AG09309 (cell line): Measurements from ENCODE around the gene SORBS2.
A peak's percentile ranks its signal among the peaks of the same experiment; 100 is the strongest.

Experiments used
- DNase-seq: peaks from one replicate; pipeline ENCODE4 v3.0.0-alpha.2; 2010; ENCODE audit warnings: low read depth
- H3K4me3 ChIP-seq: 2 replicates; pipeline ENCODE4 v1.5.1; 2011; ENCODE audit warnings: mild to moderate bottlenecking, low read depth, low read length, moderate library complexity; ENCODE audit not compliant: control insufficient read depth
- TF ChIP-seq, protein P1 (sequence below): IDR thresholded peaks from 2 replicates; pipeline ENCODE4 v1.5.1; 2011; ENCODE audit warnings: mild to moderate bottlenecking, low read depth, low read length, inconsistent platforms; ENCODE audit not compliant: insufficient read depth, control insufficient read depth; ENCODE audit errors: missing control alignments

Gene SORBS2

DNA sequence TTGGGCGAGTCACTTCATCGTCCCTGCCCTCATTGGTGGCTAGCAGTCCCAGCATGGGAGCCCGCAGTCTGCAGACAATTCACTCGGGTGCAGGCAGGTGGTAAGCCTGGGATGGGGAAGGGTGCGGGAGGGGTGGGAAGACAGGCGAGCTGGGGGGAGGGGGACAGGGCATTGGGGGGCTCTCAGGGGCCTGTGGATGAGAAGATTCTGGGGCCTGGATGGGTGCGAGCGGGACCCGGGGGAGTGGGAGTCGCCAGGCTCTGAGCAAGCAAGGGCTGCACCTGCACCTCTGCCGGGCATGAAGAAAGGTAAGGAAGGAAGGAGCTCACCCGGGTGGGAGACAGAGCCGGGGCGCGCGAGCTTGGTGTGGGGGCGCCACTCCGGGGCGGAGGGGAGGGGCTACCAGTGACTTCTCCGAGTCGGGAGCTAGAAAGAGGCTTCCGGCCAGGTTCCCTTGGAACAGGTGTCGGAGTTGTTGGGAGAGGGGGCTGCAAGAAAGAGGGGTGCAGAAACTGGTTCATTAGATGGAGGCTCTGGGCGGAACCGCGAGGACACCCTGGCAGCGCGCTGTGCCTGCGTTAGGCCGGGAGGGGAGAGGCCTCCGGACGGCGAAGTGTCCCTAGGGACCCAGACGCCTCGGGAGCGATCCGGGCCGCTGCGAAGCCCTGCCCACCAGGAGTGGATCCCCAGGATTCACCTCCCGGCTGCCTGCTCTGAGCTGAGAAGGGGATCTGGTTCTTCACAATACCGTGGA lies 173.3 kb downstream of the SORBS2 start:
- TF ChIP-seq, protein P1, sequence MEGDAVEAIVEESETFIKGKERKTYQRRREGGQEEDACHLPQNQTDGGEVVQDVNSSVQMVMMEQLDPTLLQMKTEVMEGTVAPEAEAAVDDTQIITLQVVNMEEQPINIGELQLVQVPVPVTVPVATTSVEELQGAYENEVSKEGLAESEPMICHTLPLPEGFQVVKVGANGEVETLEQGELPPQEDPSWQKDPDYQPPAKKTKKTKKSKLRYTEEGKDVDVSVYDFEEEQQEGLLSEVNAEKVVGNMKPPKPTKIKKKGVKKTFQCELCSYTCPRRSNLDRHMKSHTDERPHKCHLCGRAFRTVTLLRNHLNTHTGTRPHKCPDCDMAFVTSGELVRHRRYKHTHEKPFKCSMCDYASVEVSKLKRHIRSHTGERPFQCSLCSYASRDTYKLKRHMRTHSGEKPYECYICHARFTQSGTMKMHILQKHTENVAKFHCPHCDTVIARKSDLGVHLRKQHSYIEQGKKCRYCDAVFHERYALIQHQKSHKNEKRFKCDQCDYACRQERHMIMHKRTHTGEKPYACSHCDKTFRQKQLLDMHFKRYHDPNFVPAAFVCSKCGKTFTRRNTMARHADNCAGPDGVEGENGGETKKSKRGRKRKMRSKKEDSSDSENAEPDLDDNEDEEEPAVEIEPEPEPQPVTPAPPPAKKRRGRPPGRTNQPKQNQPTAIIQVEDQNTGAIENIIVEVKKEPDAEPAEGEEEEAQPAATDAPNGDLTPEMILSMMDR = no peak
- DNase-seq = no peak
- no peak overlapping the region for H3K4me3 ChIP-seq

DNA sequence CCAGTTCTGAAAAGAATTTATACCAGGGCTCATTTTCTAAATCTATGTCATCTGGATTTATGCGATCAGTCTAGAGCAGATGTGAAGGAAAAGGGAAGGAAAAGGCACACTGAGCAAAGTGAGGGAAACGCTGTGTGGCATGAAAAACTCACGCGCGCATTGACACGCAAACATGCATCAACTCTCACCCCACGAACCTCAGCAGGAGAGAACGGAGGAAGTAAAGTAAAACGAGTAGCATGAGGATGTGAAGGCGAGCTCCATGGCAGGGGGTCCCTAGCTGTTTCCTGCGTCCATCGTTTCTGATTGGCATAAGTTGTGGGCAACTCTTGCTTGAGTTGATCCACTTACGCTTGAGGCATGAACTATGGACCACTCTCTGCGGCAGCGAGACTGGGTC lies 173.9 kb downstream of the SORBS2 start:
- TF ChIP-seq, protein P1 = no peak
- no peak overlapping the region for H3K4me3 ChIP-seq
- DNase-seq = no peak

DNA sequence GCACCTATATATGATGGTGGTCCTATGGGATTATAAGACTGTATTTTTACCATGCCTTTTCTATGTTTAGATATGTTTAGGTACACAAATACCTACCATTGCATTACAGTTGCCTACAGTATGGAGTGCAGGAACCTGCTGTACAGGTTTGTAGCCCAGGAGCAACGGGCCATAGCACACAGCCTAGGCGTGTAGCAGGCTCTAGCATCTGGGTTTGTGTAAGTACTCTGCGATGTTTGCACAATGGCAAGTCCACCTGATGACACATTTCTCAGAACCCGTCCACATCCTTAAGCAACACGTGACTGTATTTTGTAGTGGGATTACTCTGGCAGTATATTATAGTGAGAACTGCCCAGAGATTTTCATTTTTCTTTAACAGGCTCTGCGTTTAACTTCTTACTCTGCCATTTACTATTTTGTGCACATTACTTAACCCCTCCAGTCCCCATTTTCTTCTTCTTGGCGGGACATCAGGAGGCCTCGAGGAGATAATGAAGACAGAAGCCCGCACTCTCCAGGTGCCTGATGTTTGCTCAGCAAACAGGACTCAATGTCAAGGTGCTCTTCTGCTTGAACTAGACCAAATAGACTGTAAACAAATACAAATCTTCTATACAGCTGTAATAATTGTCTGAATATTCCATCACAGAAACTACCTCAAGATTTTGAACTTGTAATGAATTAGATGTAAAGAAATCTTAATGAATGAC lies 174.7 kb downstream of the SORBS2 start:
- no peak for DNase-seq
- no peak overlapping the region for H3K4me3 ChIP-seq
- TF ChIP-seq, protein P1 = no peak

DNA sequence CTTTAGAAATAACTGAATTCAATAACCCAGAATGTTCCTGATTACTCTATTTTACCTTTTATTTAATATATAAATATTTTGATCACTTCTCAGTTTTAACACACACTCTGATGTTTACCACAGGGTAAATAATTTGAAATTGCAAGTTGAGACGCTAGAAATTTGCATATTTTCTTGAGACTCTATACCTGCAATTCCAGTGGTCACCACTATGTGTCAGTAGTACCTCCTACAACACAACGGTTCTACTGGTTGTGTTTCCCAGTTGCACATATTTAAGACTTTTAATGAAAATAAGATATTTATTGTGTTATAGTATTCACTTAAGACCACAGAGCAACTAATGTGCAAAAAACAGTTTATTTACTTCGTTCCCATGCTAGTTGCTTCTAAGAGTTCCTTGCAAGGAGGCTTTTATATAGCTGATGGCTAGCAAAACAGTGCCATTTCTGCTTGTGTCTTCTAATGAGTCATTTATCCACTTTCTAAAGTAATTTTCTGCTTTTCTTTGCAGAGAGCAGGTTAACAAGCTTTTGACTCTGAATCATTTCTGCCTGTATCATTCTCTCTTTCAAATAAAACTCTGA lies 177.8 kb downstream of the SORBS2 start:
- H3K4me3 ChIP-seq = no peak overlapping the region
- no peak for DNase-seq
- TF ChIP-seq, protein P1 = peak; percentile 35

DNA sequence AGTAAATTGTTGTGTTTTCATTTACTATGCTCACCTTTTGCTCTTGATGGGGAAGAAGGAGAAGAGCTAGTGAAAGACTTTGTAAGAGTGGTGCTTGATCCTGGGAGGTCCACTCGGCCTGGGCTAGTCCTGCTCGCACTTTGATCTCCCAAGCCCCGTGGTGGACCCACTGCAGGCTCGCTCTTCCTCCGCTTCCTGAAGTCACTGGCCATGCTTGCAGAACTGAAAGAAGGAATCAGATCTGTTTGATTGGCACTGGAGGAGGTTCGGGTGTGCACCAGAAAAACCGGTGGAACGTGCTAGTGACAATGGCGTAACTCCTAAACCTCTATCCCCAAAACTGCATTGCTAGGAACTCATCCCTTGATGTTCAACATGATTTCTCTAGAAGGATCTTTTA lies 185.2 kb downstream of the SORBS2 start:
- no peak for DNase-seq
- TF ChIP-seq, protein P1 = no peak
- H3K4me3 ChIP-seq = no peak overlapping the region

DNA sequence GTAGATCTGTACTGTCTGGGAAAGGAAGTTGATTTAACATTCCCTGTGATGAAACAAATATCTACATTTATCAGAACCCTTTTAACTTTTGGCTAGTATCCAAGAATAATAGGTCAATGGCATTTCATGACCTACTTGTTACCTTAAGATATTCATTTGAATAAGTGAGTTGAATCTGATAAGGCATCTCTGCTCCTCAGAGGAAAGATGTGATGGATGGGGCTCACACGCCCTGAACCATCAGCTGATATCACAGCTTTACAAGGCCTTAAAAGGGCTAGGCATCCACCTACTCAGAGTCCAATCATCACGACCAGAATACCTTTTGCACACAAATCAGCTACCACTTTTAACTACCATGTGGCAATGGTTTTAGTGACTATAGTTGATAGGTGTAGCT lies 186.5 kb downstream of the SORBS2 start:
- DNase-seq = no peak
- TF ChIP-seq, protein P1 = no peak
- no peak overlapping the region for H3K4me3 ChIP-seq
